NCI-H187 treated with DMSO at 0.1 percent for 48 hours (cell line): ENCODE data around the gene TRAF4.
"Not testable (repeated sequence)": the region's sequence is repeated elsewhere in the genome, so short reads cannot be mapped to it uniquely, and the experiment has no call there.

Source experiments
- DNase-seq: peaks from one replicate; lab custom pipeline; 2025; lab: John Stamatoyannopoulos, UW

TRAF4 gene

DNA sequence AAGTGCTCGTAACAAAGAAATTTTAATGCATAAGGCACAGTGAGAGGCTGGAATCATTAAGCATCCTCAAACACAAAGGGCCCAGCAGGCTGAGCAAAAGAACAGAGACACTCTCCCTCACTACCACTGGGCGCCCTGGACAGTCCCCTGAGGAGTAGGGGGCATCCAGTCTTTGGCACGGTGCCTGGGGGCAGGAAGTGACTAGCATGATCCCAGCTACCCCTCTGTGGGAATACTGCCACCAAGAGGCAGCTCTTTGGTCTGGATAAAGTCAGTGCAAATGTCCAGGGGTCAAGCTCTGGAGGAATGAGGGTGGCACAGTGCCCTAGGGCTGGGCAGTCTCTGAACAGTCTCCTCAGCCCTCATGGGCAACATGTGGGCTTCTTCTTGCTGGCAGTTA lies 29.5 kb upstream of the TRAF4 start:
- no peak for DNase-seq

DNA sequence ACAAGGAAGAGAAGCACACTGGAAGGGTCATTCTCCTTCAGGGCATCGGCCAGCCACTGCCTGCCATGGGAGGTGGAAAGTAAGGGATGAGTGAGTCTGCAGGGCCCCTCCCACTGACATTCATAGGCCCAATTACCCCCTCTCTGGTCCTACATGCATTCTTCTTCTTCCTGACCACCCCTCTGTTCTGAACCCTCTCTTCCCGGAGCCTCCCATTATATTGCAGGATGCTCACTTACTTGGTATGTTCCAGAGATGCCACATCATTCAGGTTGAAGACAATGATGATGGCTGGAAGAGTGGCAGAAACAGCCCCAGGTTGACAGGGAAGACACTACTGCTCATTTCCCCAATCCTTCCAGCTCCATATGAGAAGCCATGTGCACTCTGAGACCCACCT lies 28.6 kb upstream of the TRAF4 start:
- DNase-seq, result no peak

DNA sequence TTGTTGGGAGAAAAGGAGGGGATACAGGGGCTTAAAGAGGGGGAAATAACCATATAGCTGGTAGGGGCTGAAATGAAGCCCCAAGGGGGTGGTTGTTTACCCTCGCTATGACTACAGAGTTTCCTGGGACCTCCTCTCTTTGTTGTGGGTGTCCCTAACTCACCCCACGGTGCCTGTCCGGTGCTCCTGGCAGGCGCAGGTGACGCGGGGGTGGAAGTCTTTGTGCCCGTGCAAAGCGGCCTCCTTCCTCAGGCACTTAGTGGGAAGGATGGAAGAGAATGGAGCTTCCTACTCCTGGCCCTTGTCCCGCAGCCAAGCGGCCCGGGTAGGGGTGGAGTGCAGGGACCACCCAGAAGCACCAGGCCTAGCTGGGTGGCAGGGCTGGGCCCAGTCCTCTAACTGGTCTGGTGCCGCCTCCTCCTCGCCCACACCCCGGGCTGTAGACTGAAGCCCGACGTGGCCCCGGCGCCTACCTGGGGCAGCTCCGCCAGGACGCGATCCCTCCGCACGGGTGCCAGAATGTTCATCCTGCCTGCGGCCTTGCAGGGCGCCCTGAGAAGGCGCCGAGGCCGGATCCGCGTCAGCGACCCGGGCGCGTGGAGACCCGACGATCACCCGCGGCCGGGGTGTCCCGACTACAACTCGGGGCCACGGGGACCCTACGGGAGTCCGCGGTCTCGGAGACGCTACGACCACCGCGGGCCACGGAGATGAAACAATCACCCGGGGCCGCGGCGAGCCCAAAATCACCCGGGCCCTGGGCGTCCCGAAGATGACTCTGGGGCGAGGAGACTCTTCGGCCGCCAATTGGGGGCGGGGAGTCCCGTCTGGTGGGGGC lies 26.9 kb upstream of the TRAF4 start:
- DNase-seq, result no peak

DNA sequence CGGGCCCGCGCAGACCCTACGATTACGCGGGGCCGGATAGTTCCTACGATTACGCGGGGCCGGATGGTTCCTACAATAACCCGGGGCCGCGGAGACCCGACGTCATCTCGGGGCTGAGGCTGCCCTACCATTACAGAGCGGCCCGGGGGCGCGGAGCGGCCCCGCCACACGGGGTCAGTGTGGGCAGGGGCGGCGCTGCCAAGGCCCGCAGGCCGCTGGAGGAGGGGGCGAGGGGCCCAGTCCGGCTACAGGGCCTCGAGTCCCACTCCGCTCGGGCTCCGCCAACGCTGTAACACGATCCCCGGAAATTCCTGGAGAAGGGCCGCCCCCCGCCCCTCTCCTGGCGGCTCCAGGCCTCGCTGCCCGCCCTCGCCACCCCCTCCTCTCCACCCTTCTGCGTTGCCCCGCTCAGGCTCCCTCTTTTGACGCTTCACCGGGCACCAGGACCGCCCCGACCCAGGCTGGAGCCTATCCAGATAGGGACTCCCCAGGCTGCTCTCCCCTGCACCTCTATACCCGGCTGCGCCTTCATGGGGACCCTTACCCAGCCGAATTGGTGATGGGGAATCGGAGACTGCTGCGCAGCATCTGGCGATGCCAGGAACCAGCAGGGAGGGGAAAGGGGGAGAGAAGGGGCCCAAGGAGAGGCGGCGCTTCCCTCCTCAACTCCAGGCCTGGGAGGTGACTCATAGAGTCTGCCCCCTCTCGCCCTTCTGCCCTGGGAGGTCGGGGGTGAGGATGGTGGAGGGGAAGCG lies 26.1 kb upstream of the TRAF4 start, which contains the start of gene RAB34:
Gene RAB34, minus strand, starts transcription at position 291 of the 755 bp plus-strand sequence. CDS start 602 bp downstream, outside the sequence.
- DNase-seq, result no peak

GRCh38 chr17:28718333-28719020 lies 25.3 kb upstream of the TRAF4 start:
- DNase-seq, result no peak

- no peak for DNase-seq
Observed at GRCh38 chr17:28719021-28719433, 24.8 kb upstream of the TRAF4 start.

DNA sequence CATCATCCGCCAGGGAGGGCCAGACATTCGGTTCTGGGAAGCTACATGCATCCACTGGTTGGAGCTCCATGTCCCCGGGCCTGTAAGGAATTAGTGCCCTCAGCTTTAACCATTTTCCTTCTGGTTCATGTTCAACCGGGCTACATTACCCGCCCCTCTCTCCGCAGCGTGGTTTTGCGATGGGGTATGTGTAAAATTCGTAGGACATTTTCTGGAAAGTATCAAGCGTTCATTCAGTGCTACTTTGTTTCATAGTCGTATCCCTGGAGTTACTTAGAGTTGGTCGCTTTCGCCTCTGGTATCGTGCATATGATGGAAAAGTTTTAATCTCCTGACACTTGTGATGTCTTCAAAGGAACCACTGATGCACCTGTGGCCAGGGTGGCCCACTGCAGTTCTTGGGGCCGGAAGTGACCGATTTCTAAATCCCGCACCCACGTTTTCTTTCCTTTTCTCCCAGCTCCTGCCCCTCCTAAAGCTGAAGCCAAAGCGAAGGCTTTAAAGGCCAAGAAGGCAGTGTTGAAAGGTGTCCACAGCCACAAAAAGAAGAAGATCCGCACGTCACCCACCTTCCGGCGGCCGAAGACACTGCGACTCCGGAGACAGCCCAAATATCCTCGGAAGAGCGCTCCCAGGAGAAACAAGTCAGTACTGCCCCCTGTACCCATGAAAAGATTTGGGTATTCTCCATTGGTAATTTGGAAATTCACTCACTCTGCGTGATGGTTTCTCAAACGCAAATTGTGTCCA lies 23.4 kb upstream of the TRAF4 start:
- DNase-seq, result no peak

- not testable (repeated sequence) for DNase-seq
Observed at GRCh38 chr17:28720997-28721329, 22.8 kb upstream of the TRAF4 start.

GRCh38 chr17:28722417-28723158 lies 21.2 kb upstream of the TRAF4 start:
- DNase-seq, result no peak

DNA sequence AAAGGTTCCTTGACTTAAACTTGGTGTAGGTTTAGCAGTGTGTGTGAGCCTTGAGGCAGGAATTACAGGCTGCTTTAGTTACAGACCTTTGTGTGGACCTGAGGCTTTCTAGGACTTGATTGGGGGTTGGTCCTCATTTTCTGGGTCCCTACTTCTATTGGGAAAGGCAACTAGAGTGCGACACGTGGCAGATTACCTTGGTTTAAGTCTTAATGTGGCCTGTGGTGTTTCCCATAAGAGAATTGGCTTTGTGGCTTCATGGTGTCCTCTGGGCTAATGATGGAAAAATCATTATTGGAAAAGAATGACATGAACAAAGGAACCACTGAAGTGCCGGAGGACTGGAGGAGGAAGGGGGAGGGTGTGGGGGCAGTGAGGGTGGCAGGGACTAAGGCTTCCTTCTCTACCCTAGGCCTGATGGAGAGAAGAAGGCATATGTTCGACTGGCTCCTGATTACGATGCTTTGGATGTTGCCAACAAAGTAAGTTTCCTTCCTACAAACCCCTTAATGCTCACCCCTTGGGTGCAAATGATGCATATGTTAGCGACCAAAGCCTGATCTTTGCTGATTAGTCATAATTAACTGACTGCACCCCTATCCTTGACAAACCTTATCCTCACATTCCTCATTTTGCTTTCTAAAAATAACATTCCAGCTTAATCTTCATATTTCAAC lies 20.5 kb upstream of the TRAF4 start:
- no peak for DNase-seq

GRCh38 chr17:28723836-28724499 lies 19.8 kb upstream of the TRAF4 start:
- not testable (repeated sequence) for DNase-seq

DNA sequence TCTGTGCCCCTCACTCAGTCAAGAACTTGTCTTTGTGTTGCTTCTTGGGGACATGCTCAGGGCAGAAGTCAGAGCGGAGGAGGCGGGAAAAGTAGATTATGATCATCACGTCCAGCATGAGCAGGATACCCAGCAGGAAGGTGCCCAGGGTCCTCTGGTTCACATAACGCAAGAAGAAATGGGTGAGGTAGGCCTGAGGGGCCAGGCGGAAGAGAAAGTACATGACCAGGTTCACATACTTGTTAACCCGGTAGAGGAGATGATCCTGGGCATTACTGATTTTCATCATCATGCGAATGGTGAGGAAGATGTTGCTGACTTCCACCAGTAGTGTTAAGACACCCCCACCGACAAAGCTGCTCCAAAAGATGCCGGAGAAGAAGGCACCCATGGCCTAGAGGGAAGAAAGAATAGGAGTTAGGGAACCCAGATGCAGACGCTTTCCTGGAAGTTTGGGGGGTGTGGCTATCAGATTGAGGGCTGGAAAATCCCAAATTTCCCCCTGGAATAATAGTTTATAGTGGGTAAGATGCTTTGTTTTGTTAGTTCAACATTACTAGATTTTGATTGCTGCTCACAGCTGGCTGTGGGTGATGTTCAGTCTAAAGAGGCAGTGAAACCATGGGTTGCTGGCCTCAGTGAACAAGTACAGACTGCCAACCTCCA lies 19.2 kb upstream of the TRAF4 start:
- no peak for DNase-seq

DNA sequence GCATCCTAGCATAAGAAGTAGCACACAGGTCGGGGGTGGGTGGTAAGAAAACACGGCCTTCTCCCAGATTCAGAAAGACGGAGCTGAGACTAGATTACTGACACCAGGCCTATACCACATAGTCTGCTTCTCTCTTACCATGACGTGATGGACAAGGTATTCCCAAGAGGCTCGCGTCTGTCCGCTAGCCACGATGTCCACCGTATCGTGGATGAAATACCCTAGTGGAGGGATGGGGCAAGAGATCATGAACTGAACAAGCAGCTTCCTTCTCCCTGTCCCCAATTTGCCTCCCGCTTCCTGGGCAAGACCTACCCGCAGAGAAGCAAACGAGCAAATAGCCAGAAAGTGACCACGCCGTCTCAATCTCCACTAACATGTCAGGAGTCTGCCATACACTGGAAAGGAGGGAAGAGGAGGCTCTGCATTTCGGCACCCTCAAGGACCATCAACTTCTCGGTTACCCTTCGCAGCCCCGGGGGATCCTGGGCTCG lies 18.6 kb upstream of the TRAF4 start:
- DNase-seq, result no peak

GRCh38 chr17:28725660-28726225 lies 18.1 kb upstream of the TRAF4 start:
- DNase-seq, result no peak

- no peak for DNase-seq
Observed at GRCh38 chr17:28726226-28726626, 17.6 kb upstream of the TRAF4 start, which contains the start of gene TLCD1. Gene TLCD1 (minus strand): TSS chr17:28726233. CDS start chr17:28726097, 136 bp downstream.

DNA sequence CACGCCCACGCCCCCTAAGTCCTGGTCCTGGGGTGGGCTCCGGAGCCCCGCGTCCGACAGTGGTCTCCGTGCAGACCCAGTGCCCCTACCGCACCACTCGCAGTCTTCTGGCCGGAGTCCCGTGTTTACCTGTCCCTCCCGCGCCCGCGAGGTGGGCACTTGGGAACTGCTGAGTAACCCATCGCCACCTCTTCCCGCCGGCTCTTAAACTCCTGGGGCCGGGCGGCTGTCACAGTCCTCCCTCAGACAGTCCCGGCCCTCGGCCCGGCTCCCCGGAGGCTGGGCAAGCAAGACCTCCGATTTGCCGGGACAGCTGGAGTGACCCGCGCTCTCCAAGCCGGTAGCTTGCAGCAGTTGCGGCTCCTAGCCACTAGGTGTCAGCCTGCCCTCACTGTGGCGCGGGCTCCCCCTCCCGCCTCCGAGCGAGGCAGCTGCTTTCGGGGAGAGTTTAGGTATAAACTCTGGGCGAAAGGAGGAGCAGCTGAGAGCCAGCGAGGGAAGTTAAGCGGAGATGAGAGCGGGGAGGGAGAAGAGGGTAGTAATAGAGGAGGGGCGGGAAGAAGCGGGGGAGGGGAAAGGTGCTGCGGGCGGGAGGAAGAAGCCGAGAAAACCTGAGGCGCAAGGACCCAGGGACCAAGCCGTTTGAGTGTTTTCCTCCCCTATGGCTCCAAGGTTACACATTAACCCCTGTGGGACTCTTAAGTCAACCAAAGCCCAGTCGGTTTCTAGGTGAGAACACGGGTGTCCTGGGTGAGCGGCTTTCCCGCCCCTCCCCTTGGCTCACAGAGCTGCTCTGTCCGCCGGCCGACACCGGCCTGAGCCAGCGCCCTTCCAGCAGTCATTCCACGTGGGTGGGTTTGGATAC lies 17.0 kb upstream of the TRAF4 start:
- DNase-seq, result peak; percentile 91

DNA sequence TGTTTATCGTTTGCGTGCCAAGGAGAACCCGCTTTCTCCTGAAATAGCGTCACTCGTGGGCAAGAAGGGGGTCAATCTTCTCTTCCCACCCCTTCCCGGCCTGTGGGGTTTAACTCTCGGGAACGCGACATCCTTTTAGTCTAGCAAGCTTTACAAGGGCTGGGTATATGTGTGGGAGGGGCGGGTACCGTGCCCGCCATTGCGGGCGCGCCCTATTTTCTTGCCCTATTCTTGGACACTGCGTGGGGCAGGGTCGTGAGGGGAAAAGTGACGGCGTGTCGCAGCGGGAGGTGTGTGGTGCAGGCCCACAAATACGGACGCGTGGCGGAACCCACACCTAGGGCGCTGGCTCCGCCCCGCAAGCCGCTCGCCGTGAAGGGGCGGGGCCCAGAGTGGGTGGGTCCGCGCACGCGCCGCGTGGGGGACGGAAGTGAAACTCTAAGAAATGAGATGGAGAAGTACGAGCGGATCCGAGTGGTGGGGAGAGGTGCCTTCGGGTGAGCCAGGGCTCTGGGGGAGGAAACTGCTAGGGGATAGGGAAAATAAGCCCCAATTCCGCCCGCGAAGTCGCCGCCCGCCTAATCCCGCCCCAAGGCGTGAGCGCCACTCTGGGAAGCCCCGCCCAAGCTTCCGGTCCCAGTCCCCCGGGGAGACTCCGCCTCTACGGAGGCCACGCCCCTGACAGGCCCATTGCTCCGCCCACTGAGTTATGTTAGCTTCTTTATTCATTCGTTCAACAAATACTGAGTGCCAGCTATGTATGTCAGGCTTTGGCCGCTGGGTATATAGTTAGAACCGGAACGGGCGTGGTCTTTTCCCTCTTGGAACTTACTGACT lies 15.2 kb upstream of the TRAF4 start, which contains the start of gene NEK8:
Gene NEK8, plus strand, starts transcription at position 425 of the 837 bp plus-strand sequence. Its CDS starts 26 bp downstream, at position 451.
- DNase-seq, result peak; percentile 71
